HCT116 (cell line): ENCODE results near the gene CYTH2. TPM values are rescaled to one million over a fixed set of nuclear protein-coding genes. Genes with fewer than 3 reads are reported as not detected.
A peak's percentile ranks its signal among the peaks of the same experiment; 100 is the strongest.

Experiments used
- ATAC-seq: fragments of 200-7000 bp; cut with Tn5 transposase; 2 replicates; pipeline ENCODE4 v1.9.1; 2020; ENCODE audit warnings: mild to moderate bottlenecking, moderate library complexity
- BruUV-seq: library from RNA; stranded (reverse); fragments of 400-500 nt; replicated peaks from 2 replicates; lab custom pipeline; 2021; lab: Mats Ljungman, UMichigan
- CTCF ChIA-PET: fragments of 300-600 bp; sonication (Branson Sonifier 250); formaldehyde crosslinking; loops from one replicate; lab custom pipeline; 2021; ENCODE audit warnings: antibody characterized with exemption; lab: Charles Lee
- POLR2A ChIA-PET: fragments of 300-600, 350-600 bp; sonication (Branson Sonifier 250); formaldehyde crosslinking; loops from one replicate; lab custom pipeline; 2021; ENCODE audit warnings: antibody characterized with exemption; lab: Charles Lee
- RAD21 ChIA-PET, 2 experiments: fragments of 300-600 bp; sonication (Branson Sonifier 250); formaldehyde crosslinking; loops; one replicate each; lab custom pipeline; 2023; ENCODE audit warnings: low total read pairs in 2 of 2; ENCODE audit not compliant: uncharacterized antibody in 2 of 2, unreplicated experiment in 2 of 2, low non-redundant PET in 1 of 2; lab: Charles Lee
- DNase-seq: peaks from one replicate; pipeline ENCODE4 v3.0.0-alpha.2; 2010; ENCODE audit warnings: low read depth, low spot score
- H2AFZ ChIP-seq: fragments of 200-600 bp; shearing (Covaris generic), sonication (generic); 2 replicates; pipeline ENCODE4 v1.6.1; 2017; ENCODE audit warnings: low read depth, mixed run types, mixed read lengths, antibody characterized with exemption, low read length; ENCODE audit not compliant: poor library complexity, severe bottlenecking
- H3K27ac ChIP-seq: 2 replicates; pipeline ENCODE4 v1.5.1; 2012; ENCODE audit warnings: low read depth, low read length
- H3K27me3 ChIP-seq: fragments of 200-600 bp; sonication (generic); 2 replicates; pipeline ENCODE4 v1.6.1; 2016; ENCODE audit warnings: mixed run types, low read length, mixed read lengths; ENCODE audit not compliant: insufficient read depth
- H3K36me3 ChIP-seq, 2 experiments: fragments of 200-500 bp in 1 of 2; fragments of 200-600 bp in 1 of 2; sonication (Bioruptor generic) in 1 of 2; sonication (generic) in 1 of 2; 2 replicates each; pipeline versions ENCODE4 v1.5.1 to v1.6.1; 2014 to 2016; ENCODE audit warnings: low read length in 2 of 2, inconsistent platforms in 1 of 2, mixed read lengths in 1 of 2, mixed run types in 1 of 2; ENCODE audit not compliant: insufficient read depth in 2 of 2, control insufficient read depth in 1 of 2
- H3K4me1 ChIP-seq, 2 experiments: fragments of 200-600 bp in 1 of 2; sonication (generic) in 1 of 2; 2 replicates each; pipeline versions ENCODE4 v1.5.1 to v1.6.1; 2012 to 2017; ENCODE audit warnings: low read length in 2 of 2, inconsistent platforms in 1 of 2, mild to moderate bottlenecking in 1 of 2, mixed read lengths in 1 of 2, mixed run types in 1 of 2, moderate library complexity in 1 of 2; ENCODE audit not compliant: insufficient read depth in 2 of 2, control insufficient read depth in 1 of 2
- H3K4me2 ChIP-seq: fragments of 200-600 bp; sonication (generic); 2 replicates; pipeline ENCODE4 v1.6.1; 2017; ENCODE audit warnings: mixed run types, low read length, mixed read lengths
- H3K4me3 ChIP-seq, 2 experiments: fragments of 200-600 bp in 1 of 2; sonication (generic) in 1 of 2; replicated peaks in 1 of 2; 2 replicates each; pipeline ENCODE4 v1.5.1; 2011 to 2016; ENCODE audit warnings: low read length in 2 of 2, control low read depth in 1 of 2, low read depth in 1 of 2, mild to moderate bottlenecking in 1 of 2, mixed read lengths in 1 of 2, mixed run types in 1 of 2
- H3K79me2 ChIP-seq: fragments of 200-600 bp; sonication (generic); 2 replicates; pipeline ENCODE4 v1.6.1; 2017; ENCODE audit warnings: mild to moderate bottlenecking, mixed run types, low read length, moderate library complexity, mixed read lengths; ENCODE audit not compliant: insufficient read depth
- H3K9ac ChIP-seq: fragments of 200-600 bp; sonication (generic); 2 replicates; pipeline ENCODE4 v1.6.1; 2016; ENCODE audit warnings: low read length, mixed read lengths
- H3K9me2 ChIP-seq: fragments of 200-600 bp; sonication (generic), shearing (Covaris generic); 2 replicates; pipeline ENCODE4 v1.6.1; 2017; ENCODE audit warnings: mixed run types, mild to moderate bottlenecking, moderate library complexity; ENCODE audit not compliant: insufficient read depth
- H3K9me3 ChIP-seq, 2 experiments: fragments of 200-500 bp in 1 of 2; fragments of 200-600 bp in 1 of 2; sonication (Bioruptor generic) in 1 of 2; sonication (generic) in 1 of 2; 2 replicates each; pipeline ENCODE4 v1.6.1; 2014 to 2017; ENCODE audit warnings: low read length in 2 of 2, mixed read lengths in 2 of 2, inconsistent platforms in 1 of 2, low read depth in 1 of 2, mild to moderate bottlenecking in 1 of 2, mixed run types in 1 of 2, moderate library complexity in 1 of 2; ENCODE audit not compliant: control insufficient read depth in 1 of 2, insufficient read depth in 1 of 2
- H4K20me1 ChIP-seq: fragments of 200-600 bp; sonication (generic), shearing (Covaris generic); 2 replicates; pipeline ENCODE4 v1.6.1; 2017; ENCODE audit warnings: mixed run types, mild to moderate bottlenecking, moderate library complexity; ENCODE audit not compliant: insufficient read depth
- ATF3 ChIP-seq: IDR thresholded peaks from 2 replicates; pipeline ENCODE4 v1.6.1; 2012
- CBX3 ChIP-seq: IDR thresholded peaks from 2 replicates; pipeline ENCODE4 v1.6.1; 2012; ENCODE audit warnings: low read depth
- CTCF ChIP-seq, 3 experiments: fragments of 200-600 bp in 1 of 3; sonication (generic) in 1 of 3; IDR thresholded peaks in 2 of 3; conservative IDR thresholded peaks in 1 of 3; 2 replicates each; pipeline ENCODE4 v1.5.1; 2012 to 2017; ENCODE audit warnings: low read depth in 2 of 3, low read length in 2 of 3, antibody characterized with exemption in 1 of 3, borderline replicate concordance in 1 of 3, control low read depth in 1 of 3, mild to moderate bottlenecking in 1 of 3, mixed read lengths in 1 of 3, mixed run types in 1 of 3, moderate library complexity in 1 of 3; ENCODE audit not compliant: insufficient read depth in 1 of 3
- FOSL1 ChIP-seq: IDR thresholded peaks from 2 replicates; pipeline ENCODE4 v1.6.1; 2012; ENCODE audit warnings: low read depth
- POLR2A ChIP-seq: IDR thresholded peaks from 2 replicates; pipeline ENCODE4 v1.7.0; 2011; ENCODE audit warnings: borderline replicate concordance; ENCODE audit not compliant: insufficient read depth, insufficient read length; ENCODE audit errors: extremely low read depth
- POLR2AphosphoS5 ChIP-seq: IDR thresholded peaks from 2 replicates; pipeline ENCODE4 v1.6.1; 2011; ENCODE audit warnings: mild to moderate bottlenecking, low read depth, low read length, moderate library complexity
- RAD21 ChIP-seq: IDR thresholded peaks from 2 replicates; pipeline ENCODE4 v1.6.1; 2012; ENCODE audit warnings: low read depth, mild to moderate bottlenecking
- REST ChIP-seq: IDR thresholded peaks from 2 replicates; pipeline ENCODE4 v1.6.1; 2012; ENCODE audit warnings: low read depth
- SIN3A ChIP-seq: IDR thresholded peaks from 2 replicates; pipeline ENCODE4 v1.6.1; 2012; ENCODE audit warnings: low read depth
- SP1 ChIP-seq: IDR thresholded peaks from 2 replicates; pipeline ENCODE4 v1.6.1; 2012; ENCODE audit warnings: low read depth
- SRF ChIP-seq: IDR thresholded peaks from 2 replicates; pipeline ENCODE4 v1.6.1; 2012; ENCODE audit warnings: low read depth
- TCF7L2 ChIP-seq: IDR thresholded peaks from 2 replicates; pipeline ENCODE4 v1.7.0; 2011; ENCODE audit warnings: borderline replicate concordance, inconsistent platforms; ENCODE audit not compliant: insufficient read depth, insufficient read length; ENCODE audit errors: extremely low read depth
- YY1 ChIP-seq: IDR thresholded peaks from 2 replicates; pipeline ENCODE4 v1.6.1; 2011; ENCODE audit warnings: low read length, low read depth, moderate library complexity, mild to moderate bottlenecking; ENCODE audit not compliant: insufficient replicate concordance; ENCODE audit errors: extremely low read depth
- ZFX ChIP-seq: fragments of 450-650 bp; IDR thresholded peaks from 2 replicates; pipeline ENCODE4 v1.6.1; 2017
- ZNF274 ChIP-seq: fragments of 200-500 bp; sonication (Bioruptor generic); IDR thresholded peaks from 2 replicates; pipeline ENCODE4 v1.6.1; 2014; ENCODE audit warnings: mild to moderate bottlenecking, low read depth, low read length, inconsistent platforms
- intact Hi-C: fragments of 100-400 bp; cut with micrococcal nuclease; formaldehyde crosslinking; loops from 2 replicates; pipeline ENCODE4 v1.10.0; 2022
- total RNA-seq: library from RNA; stranded (reverse); gene quantifications from one replicate; pipeline ENCODE4 v1.2.1, GENCODE V29; 2021; ENCODE audit not compliant: unreplicated experiment

The CYTH2 gene
- total RNA-seq, 1 experiment from 2014 or later: 75.3 TPM

- Histone ChIP-seq H3K27ac (no peak overlapping the region), H3K9me3 (no peaks in the 10 kb centered on the region), H3K79me2 (no peaks in the 10 kb centered on the region), H3K9me2 (no peaks in the 10 kb centered on the region), H3K9ac (no peak overlapping the region), H3K4me1 (peaks cover 0 to 7% of the 10 kb centered on the region in 2 experiments; a peak in 2 of 4 replicates), H3K4me2 (no peak overlapping the region), H3K27me3 (no peaks in the 10 kb centered on the region), H3K4me3 (no peak overlapping the region), H2AFZ (no peak overlapping the region), H3K36me3 (peaks cover under 1 to 14% of the 10 kb centered on the region in 2 experiments; a peak in 1 of 4 replicates), H4K20me1 (no peaks in the 10 kb centered on the region)
- peak; percentile 21 for DNase-seq
- CTCF ChIA-PET: no interaction called here
- TF ChIP-seq SIN3A: no peak
- TF ChIP-seq RAD21: no peak
- no peak for TF ChIP-seq CBX3
- BruUV-seq: no TSS peak
- ATAC-seq: peak; percentile 88
- POLR2A ChIA-PET: no interaction called here
- RAD21 ChIA-PET: no interaction called here
- intact Hi-C loops: no loop called here
These were observed 7.0 kb upstream of the CYTH2 start for GRCh38 chr19:48461982-48462655.

- Histone ChIP-seq H3K4me2 (no peak overlapping the region), H3K27ac (no peak overlapping the region), H2AFZ (no peak overlapping the region), H3K9me2 (no peaks in the 10 kb centered on the region), H3K27me3 (no peaks in the 10 kb centered on the region), H3K4me3 (no peak overlapping the region), H3K4me1 (peaks cover 7 to 21% of the 10 kb centered on the region in 2 experiments), H3K9ac (no peak overlapping the region), H3K36me3 (0 out of 4 replicates have a peak, but pooled peaks cover 0 to 6% of the 10 kb centered on the region in 2 experiments), H3K9me3 (no peaks in the 10 kb centered on the region), H4K20me1 (no peaks in the 10 kb centered on the region), H3K79me2 (peaks cover 6% of the 10 kb centered on the region)
- RAD21 ChIA-PET: no interaction called here
- POLR2A ChIA-PET: no interaction called here
- no peak for DNase-seq
- no TSS peak for BruUV-seq
- intact Hi-C loops: no loop called here
- ATAC-seq: no peak
- CTCF ChIA-PET: no interaction called here
- no peak for TF ChIP-seq YY1
- TF ChIP-seq ZFX: no peak
- TF ChIP-seq SP1: no peak
- TF ChIP-seq CTCF (IDR thresholded peaks at IDR 0.05 in 2 of 3, conservative IDR thresholded peaks at IDR 0.05 in 1 of 3; ENCODE audit: borderline replicate concordance in 1 of 3, insufficient read depth in 1 of 3, low read depth in 2 of 3, low read length in 2 of 3): no peak
- no peak for TF ChIP-seq SIN3A
- no peak for TF ChIP-seq RAD21
- TF ChIP-seq POLR2A: no peak
- TF ChIP-seq REST: no peak
- TF ChIP-seq FOSL1: no peak
- no peak for TF ChIP-seq TCF7L2
- TF ChIP-seq SRF: no peak
- no peak for TF ChIP-seq CBX3
- no peak for TF ChIP-seq ATF3
- no peak for TF ChIP-seq POLR2AphosphoS5
- TF ChIP-seq ZNF274: no peak
These were observed 4.0 kb upstream of the CYTH2 start for GRCh38 chr19:48465215-48465614.
